Stimulated activated CD8-positive, alpha-beta memory T cell treated with anti-CD3 and anti-CD28 coated beads, Interleukin-12 subunit alpha, Interleukin-12 subunit beta, amount 100 ng/mL, for 24 hours (primary cell): Measurements from ENCODE around the gene ABCA4.

Source experiments
- DNase-seq: peaks from one replicate; pipeline ENCODE4 v3.0.0-alpha.2; 2020; ENCODE audit errors: extremely low read depth

The ABCA4 gene

DNA sequence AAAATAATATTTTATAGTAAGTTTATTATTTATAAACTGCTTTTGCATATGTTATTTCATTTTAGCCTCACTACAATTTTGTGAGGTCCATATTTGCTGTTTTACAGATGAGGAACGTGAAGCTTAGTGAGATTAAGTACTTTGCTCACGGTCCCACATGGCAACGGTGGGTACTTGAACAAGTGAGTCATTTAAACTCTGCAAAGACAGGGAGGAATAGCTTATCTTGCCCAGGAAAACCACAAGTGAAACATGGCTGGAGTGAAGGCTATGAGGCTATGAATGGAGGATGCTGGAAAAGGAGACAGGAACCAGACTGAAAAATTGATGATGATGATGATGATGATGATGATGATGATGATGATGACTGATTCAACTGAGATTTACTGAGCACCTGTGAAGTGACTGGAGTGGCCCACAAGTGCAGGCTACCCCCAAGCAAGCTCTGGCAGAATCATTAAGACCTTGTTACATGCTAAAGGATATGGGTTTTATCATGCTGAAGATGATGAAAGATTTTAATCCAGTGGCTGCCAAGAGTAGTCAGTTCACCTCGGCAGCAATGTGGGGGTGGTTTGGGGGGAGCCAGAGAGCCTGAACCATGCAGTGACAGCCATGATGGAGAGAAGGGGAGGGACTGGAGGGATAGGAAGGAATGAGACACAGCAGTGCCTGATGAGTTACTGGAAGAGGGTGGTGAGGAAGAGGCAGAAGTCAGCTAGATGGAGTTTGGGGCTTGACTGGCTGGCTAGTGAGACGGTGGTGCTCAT, 1.4 kb upstream of the ABCA4 start:
- DNase-seq = no peak

DNA sequence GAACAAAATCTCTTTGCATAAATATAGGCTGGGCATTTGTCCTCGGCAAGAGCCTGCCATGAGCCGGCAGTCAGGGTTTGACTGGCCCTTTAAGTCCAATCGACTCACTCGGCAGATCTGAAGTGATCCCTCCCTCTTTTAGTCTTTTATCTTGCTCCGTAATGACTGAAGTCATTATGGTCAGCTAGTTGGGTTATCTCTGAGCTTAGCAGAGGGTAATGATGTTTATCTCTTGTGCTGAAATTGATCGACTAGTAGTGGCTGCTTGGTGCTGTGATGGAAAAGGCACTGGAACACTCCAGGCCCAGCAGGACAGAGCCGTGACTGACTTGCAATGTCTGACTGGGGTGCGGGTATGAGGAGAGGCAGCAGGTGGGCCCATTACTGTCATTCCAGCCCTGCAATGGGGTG, 468 bp upstream of the ABCA4 start:
- DNase-seq = no peak

DNA sequence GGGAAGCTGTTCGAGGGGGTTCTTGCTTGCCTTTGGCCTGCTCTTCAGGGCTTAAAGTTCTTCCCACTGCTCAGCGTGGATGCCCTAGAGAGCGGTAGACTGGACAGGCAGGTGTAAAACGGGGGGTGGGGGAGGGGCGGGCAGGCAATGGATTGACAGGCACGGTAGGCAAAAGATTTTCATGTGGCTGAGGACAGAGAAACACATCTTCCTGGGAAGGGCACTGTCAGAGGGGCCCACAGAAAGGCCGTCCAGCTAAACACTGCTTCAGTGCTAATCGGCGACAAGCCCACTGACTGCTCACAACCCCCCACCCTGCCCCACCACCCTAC, 412 bp downstream of the ABCA4 start:
- DNase-seq = no peak

DNA sequence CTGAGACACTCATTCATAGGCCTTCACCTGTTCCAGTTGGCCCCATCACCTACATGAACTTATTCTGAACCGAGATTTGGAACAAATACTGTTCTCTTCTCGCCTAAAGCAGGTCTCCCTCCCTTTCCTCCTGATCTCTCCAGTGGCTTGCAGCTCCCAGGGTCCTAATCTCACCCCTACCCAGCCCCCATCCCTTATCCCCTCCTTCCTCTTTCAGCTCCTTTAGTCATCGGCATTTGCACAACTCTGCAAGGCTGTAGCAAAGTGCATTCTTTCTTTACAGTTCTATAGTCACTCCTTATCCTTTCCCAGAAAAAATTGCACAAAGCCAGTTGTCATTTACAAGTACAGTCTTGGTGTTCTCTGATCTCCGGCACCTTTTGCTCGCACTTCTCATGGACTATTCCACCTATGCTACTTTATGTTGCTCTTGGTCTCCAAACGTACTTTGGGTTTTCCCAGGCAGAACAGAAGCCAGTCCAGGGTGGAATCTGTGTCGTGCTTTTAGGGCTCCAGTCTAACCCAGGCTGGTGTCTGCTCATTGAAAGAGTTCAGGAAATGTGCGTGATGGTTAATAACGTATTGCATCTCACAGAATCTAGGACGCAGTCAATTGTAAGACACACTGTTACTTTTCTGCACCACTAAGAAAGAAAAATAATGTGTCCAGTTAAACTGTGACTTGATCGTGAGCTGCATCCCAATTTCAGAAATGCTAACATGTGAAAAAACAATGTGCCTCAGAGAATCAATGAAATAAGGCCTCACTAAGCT, 965 bp downstream of the ABCA4 start:
- no peak for DNase-seq

DNA sequence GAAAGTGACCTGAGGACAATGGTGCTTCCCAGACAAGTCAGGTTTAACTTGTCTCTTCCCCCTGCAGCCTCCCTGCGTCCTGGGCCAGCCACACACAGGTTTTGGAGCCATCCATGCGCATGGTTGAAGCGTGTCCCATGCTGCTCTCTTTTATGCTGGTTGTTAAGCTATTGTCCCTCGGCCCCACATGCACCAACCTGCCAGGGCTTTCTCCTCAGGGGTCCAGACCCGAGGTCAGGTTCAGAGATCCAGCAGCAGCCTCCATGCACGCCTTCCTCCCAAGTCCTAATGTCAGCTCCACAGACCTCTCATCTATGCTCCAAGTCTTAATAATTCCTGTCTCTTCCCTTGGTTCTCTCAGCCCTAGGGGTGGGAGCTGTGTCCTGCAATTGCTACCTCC, 1.6 kb downstream of the ABCA4 start:
- no peak for DNase-seq

DNA sequence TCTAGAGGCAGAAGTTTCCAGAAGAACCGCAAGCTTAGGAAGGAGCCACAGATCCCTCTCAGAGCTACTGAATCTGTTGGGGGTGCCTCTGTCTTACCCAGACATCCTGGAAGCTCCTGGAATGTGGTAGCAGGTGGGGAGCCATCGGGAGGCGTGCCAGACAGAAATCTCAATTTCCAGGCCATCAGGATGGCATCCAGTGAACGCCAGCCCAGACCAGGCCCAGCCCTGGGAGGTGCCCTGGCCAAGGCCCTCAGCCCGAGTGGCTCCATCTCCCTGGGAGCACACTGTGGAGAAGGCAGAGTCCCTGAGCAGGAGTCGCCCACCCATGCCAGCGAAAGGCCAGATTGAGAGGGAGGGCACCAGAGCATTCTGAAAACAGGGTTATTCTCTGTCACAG, 2.5 kb downstream of the ABCA4 start:
- DNase-seq = no peak

DNA sequence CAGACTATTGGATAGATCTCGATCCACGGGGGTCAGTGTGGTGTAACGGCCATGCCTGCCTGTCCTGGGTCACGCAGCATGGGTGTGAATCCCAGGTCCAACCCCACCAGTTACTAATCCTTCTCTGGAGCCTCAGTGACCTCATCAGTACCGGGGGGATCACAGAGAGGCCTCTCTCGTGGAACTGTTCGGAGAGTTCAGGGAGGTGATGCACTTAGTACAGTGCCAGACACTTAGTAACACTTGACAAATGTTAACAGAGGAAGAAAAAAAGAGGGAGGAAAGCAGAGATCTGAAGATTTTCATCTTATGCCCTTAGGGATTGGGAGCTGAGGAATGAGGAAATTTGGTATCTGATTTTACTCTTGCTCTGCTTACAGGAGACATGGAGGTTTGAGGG, 2.9 kb downstream of the ABCA4 start:
- no peak for DNase-seq

DNA sequence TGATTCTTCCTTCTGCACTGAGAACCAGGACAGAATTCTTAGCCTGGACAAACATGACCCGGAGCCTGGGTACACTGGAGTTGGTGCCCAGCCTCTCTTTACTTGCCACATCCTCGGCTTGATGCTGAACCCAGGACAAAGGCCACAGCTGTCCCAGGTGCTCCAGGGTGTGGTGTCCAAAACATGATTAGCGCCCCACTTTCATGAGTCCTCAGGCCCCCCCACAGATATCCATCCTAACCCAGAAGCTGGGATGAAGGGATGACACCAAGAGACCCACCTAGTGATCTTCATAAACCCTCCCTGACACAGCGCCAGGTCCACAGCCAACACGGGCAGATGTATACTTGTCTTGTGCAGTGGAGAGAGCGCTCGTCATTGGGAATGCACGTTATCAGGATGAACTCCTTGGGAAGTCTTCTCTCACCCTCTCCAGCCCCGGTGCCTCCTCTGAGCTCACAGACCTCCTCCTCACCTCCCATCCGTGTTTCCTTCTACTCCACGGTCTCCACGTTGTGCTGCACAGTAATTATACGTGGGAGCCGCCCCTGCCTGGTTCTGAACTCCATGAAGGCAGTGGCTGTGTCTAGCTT, 3.6 kb downstream of the ABCA4 start:
- DNase-seq = no peak

DNA sequence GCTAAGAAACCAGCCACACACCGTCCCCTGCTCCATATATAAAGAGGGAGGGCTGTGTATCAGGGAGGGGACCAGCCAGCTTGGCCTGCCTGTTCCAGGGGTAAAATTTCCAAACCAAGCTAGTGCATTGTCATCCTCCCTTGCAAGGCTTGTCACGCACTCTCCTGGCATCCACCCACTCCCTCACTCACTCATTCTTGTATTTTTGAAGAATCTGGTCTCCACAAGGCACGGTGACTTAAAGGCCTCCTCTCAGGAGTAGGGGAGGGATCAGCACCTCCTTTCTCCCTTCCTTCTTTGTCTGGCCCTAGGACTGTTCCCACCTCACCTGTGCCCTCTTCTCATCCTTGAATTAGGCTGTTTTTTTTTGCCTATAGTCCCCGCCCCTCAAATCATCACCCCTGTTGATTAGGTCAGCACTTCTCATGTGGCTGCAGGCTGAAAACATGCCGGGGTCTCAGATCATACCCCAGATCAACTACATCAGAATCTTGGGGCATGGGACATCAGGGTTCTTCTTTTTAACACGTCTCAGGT, 5.0 kb downstream of the ABCA4 start:
- DNase-seq = no peak

DNA sequence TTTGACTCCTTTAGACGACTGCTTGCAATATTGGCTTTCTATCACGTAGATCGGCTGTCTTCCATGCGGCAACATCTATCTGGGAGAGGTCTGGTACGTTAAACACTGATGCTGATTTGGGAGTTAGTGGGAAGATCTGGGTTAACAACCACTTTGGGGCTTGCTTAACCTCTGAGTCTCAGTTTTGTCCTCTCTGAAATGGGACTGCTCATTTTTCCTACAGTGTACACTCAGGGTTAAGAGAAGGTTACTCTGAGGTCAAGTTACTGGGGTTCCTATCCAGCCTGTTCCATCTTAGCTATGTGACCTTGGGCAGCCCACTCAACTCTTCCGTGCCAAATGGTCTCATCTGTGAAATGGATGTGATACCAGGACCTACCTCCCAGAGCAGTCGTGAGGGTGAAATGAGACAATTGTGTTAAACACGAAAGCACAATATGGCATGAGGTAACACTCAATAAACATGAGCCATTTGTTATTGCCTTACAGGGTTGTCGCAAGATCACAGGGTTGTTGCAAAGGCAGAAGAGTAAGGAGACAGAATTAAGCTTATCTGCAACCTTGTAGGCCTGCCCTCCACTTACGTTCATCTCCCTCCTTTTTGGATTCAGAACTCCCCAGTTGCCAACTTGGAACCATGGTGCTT, 5.6 kb downstream of the ABCA4 start:
- DNase-seq = no peak

DNA sequence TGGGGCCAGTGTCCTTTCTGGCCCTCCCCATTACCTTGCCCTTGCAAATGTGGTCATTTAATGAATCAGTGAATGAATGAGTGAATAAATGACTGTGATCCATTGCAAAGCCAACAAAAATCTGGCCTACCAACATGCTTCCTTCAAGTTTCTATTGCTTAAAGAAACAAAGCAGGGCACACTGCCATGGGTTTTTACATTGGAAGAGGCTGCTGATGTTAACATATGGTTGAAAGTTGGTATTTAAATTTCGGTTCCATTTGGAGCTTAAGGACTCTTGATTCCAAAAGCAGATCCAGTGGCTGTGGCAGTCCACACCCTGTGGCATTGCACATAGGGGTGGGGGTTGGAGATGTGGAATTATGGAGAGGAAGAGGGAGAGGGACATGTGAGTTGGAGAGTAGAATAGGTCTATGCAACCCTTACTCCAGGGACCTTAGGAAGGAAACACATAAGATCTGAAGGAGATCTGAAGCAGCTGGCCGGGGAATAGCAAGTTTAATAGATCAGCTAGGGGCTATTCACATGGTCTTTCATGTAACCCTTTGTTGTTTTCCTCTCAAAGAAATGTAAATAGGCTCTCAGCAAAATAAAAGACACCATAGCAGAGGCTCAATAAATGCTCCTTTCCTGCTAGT, 7.2 kb downstream of the ABCA4 start:
- no peak for DNase-seq

DNA sequence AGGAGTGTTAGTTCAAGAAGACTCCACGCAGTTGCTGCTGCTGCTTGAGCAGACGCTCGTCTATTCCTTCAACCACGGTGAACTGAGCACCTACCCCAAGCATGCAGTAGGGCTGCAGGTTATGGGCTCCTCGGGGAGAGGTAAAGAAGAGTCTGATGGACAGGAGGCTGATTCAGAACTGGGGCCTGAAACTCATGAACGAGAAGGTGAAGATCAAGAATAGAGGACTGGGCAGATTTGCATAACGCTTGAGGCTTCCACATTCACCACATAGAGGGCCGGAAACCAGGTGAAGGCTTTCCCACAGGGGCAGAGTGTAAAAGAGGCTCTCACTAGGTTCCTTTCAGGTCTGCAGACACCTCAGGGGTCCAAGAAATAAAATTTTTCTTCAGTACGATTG, 9.1 kb downstream of the ABCA4 start:
- no peak for DNase-seq

DNA sequence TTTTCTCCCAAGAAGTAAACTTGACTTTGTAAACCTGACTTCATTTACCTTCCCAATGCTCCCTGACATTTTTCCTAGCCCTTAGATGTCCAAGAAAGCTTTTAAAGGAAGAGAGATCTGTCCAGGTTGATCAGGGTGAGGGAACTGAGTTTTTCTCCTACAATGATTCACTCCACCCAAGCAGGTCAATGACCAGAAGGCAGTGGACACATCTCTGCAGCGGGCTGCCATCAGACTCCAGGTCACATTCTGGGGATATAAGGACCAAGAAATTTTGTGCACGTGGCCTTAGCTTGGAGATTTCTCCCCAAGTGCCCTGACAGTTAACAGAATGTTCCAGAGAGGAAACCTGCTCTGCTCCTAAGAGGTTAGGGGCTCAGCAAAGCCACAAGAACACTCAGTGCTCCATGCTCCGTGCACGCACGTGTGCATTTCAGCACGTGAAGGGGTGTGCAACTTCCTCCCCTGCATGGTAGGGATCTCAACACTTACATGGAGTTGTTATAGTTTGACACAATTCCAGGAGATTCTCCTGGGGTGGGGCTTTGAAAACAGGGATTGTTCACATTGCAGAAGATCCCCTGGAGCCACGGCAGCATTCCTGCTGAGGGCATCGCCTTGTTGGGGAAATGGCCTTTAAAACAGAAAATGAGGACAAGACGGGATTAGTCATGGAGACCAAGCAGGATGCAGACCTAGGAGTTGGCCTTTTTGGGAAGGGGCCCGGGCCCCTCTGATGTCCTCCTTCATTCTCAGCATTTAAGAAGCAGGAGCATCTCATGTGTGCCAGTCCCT, 9.8 kb downstream of the ABCA4 start:
- DNase-seq = no peak

DNA sequence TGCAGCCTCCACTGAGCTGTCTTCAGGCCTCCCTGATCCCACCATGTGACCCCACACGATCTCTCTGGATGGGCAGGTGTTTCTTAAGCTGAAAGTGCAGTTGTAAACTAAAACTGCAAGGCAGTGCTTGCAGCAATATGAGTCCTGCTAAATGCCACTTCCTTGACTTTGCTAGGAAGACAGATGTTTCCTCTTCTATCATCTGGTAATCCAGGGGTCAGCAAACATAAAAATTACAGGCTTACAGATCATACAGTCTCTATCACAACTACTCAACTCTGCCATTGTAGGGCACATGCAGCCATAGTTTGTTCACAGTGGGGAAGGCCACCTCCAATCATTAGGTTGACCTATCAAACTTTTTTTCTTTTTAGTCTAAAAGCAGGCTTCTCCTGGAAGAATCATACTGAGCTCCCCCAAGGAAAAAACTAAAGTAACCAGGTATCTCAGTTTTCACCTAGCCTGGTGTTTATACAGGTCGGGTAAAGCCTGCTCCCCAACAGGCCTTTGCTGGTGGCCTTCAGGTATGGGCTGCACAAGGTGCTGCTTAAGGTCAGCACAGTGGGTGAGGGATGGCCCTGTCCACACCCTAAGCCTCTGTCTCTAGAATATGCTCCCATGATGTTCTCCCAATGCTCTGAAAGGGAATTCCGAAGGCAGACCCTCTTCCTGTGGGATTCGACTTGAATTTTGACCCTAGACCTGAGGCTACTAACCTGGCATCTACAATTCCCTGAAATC, 10.8 kb downstream of the ABCA4 start:
- DNase-seq = no peak

DNA sequence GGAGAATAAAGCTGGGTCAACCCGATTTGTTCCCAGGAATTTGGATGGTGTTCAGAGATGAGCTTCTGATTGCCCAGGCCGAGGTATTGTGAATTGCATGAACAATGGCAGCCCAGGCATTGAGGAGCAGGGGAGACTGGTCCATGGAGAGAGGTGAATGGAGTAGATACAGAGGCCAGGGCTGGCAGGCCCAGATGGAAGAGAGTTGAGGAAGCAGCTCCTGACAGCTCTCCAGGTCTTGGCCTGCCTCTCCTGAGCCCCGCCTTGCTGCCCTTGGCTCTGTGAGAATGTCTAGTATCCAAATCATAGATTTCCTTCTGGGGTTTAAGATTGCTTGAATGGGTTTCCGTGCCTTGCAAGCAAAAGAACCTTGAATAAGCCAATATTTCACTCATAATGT, 11.5 kb downstream of the ABCA4 start:
- DNase-seq = no peak

DNA sequence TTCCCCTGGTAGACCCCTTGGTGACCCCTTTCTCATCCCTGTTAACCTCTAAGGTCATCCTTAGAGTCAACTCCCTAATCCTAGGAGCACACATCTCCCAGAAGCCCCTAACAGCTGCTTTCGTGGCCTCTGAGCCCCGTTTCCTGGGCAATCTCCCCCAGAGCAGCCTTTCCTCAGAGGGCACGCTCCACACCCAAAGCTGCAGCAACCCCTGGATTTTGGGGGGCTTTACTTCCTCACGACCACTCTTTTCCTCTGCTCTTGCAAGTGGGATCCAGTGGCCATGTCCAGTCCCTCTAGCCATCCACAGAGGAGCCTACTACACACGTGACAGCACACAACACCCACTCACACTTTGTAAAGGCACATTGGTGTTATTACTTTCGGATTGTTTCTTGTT, 13.8 kb downstream of the ABCA4 start:
- no peak for DNase-seq

DNA sequence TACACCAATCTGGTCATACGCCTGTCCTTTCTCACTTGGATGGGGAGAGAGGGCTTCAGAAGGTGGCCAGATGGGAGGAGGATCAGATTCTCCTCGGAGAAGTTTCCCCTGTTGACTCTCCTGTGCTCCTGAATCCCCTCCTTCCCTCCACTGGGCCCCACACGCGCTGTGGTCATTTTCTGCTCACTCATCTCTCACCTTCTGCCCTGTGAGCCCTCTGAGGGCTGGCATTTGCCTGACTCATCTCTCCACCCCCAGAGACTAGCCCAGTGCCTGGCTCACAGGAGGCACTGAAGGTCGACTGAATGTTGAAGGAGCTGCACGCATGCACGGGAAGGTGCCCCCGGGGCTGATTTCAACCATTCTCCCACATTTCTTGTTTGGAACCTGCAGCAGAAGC, 14.2 kb downstream of the ABCA4 start:
- DNase-seq = no peak

DNA sequence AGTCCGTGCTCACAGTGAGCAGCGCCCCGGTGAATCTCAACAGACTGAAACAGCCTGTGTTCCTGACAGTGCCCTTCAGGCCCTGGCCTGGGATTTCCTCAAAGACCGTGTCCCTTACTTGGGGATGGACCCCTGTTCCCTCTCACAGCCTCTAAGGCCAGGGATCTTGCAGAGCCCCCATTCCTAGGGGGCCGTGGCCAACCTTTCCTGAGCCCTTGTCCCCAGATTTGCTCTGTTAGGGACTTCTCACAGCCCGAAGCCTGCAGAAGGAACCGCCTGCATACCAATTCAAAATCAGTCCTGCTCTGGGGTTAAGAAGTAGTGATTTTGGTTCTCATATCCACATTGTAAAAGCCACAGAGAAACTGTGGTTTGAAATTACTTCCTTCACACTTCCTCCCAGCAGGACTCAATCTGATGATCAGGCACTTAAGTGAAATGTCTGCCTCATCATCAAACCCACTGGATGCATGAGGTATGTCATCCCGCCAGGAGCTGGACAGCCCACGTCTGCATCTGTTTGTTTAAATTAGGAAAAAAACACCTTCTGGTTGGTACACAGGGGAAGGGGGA, 14.9 kb downstream of the ABCA4 start:
- DNase-seq = no peak

DNA sequence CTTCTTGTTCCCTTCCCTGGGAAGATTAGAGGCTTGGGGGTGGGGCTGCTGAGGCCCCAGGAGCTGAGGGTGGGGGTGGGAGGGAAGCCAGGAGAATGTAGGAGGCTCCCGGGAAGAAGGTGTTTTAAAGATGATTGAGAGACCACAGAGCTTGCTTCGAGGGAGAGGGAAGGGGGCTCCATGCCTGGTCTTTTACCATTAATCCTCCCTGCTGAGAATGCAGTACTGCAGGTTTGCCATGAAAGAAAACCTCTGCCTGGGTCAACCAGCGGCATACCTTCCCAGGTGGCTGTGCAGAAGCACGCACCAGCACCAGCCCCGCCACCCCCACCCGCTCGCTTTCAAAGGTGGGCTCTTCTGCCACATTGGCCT, 15.4 kb downstream of the ABCA4 start:
- DNase-seq = no peak
